ENCODE measurements around the gene ZBP1. TPM values are rescaled to one million over a fixed set of nuclear protein-coding genes. Genes with fewer than 3 reads are reported as not detected.

Gene ZBP1
- total RNA-seq, 2 donors from 2014 or later, result 0.14 to 8.9 TPM

DNA sequence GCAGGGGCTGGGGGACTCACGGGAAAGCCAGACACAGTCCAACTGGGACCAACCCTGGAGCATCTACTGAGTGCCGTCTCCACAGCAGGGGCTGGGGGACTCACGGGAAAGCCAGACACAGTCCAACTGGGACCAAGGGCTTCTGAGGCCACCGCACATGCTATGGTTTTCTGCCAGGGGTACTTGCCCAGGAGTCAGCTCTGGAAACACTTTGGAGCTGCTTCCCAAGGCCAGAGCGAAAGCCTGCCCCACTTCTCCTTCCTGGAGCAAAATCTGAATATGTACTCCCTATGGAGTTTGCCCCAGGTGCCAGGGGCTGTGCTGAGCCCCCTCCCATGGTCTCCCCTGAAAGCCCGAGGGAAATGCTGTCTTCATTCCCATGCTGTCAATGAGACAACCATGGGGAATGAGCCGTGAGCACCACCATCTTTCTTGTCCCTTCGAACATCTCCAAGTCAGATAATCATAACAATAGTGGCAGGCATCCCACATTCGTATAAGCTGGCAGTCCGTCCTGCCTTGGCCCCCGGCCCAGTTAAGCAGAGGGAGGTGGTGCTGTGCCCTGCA, 40.8 kb downstream of the ZBP1 start:
- WGBS, result 49% methylated on average over 11 of the region's 11 CpGs
- H3K27me3 ChIP-seq (replicated peaks; ENCODE audit: insufficient read depth), result peaks cover 9% of the 10 kb centered on the region

GRCh38 chr20:57578476-57579165, 41.6 kb downstream of the ZBP1 start:
- intact Hi-C loops (cut with DNase I), result no loop called here
- Histone ChIP-seq H3K4me3 (no peak overlapping the region), H3K36me3 (no peaks in the 10 kb centered on the region), H3K4me1 (replicated peaks) (no peaks in the 10 kb centered on the region), H3K27ac (no peak overlapping the region), H3K9me3 (no peaks in the 10 kb centered on the region), H3K27me3 (replicated peaks; ENCODE audit: insufficient read depth) (peaks cover 12% of the 10 kb centered on the region)
- no peak for DNase-seq (ENCODE audit: low spot score)
- 94% methylated on average over 8 of the region's 10 CpGs for WGBS
- TF ChIP-seq POLR2AphosphoS5 (IDR thresholded peaks at IDR 0.05) (no peak), POLR2A (IDR thresholded peaks at IDR 0.05) (no peak)
- TF ChIP-seq, protein P1, sequence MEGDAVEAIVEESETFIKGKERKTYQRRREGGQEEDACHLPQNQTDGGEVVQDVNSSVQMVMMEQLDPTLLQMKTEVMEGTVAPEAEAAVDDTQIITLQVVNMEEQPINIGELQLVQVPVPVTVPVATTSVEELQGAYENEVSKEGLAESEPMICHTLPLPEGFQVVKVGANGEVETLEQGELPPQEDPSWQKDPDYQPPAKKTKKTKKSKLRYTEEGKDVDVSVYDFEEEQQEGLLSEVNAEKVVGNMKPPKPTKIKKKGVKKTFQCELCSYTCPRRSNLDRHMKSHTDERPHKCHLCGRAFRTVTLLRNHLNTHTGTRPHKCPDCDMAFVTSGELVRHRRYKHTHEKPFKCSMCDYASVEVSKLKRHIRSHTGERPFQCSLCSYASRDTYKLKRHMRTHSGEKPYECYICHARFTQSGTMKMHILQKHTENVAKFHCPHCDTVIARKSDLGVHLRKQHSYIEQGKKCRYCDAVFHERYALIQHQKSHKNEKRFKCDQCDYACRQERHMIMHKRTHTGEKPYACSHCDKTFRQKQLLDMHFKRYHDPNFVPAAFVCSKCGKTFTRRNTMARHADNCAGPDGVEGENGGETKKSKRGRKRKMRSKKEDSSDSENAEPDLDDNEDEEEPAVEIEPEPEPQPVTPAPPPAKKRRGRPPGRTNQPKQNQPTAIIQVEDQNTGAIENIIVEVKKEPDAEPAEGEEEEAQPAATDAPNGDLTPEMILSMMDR (IDR thresholded peaks at IDR 0.05), result no peak

More for the DNA sequence above, 40.8 kb downstream of the ZBP1 start:
- no peak overlapping the region for H3K27ac ChIP-seq
- no peaks in the 10 kb centered on the region for H3K36me3 ChIP-seq
- TF ChIP-seq POLR2A (IDR thresholded peaks at IDR 0.05) (no peak), POLR2AphosphoS5 (IDR thresholded peaks at IDR 0.05) (no peak)
- TF ChIP-seq, protein P1 (IDR thresholded peaks at IDR 0.05), result no peak
- H3K4me3 ChIP-seq, result no peak overlapping the region
- intact Hi-C loops (cut with DNase I), result no loop called here
- DNase-seq (ENCODE audit: low spot score), result no peak
- H3K4me1 ChIP-seq (replicated peaks), result no peaks in the 10 kb centered on the region
- no peaks in the 10 kb centered on the region for H3K9me3 ChIP-seq

GRCh38 chr20:57577679-57578475, 42.3 kb downstream of the ZBP1 start:
- Histone ChIP-seq H3K36me3 (no peaks in the 10 kb centered on the region), H3K9me3 (no peaks in the 10 kb centered on the region), H3K4me1 (replicated peaks) (no peaks in the 10 kb centered on the region), H3K27me3 (replicated peaks; ENCODE audit: insufficient read depth) (peaks cover 12% of the 10 kb centered on the region), H3K4me3 (no peak overlapping the region), H3K27ac (no peak overlapping the region)
- TF ChIP-seq, protein P1 (IDR thresholded peaks at IDR 0.05), result no peak
- TF ChIP-seq POLR2AphosphoS5 (IDR thresholded peaks at IDR 0.05) (no peak), POLR2A (IDR thresholded peaks at IDR 0.05) (no peak)
- 94% methylated on average over 10 of the region's 10 CpGs for WGBS
- no peak for DNase-seq (ENCODE audit: low spot score)
- intact Hi-C loops (cut with DNase I), result no loop called here

DNA sequence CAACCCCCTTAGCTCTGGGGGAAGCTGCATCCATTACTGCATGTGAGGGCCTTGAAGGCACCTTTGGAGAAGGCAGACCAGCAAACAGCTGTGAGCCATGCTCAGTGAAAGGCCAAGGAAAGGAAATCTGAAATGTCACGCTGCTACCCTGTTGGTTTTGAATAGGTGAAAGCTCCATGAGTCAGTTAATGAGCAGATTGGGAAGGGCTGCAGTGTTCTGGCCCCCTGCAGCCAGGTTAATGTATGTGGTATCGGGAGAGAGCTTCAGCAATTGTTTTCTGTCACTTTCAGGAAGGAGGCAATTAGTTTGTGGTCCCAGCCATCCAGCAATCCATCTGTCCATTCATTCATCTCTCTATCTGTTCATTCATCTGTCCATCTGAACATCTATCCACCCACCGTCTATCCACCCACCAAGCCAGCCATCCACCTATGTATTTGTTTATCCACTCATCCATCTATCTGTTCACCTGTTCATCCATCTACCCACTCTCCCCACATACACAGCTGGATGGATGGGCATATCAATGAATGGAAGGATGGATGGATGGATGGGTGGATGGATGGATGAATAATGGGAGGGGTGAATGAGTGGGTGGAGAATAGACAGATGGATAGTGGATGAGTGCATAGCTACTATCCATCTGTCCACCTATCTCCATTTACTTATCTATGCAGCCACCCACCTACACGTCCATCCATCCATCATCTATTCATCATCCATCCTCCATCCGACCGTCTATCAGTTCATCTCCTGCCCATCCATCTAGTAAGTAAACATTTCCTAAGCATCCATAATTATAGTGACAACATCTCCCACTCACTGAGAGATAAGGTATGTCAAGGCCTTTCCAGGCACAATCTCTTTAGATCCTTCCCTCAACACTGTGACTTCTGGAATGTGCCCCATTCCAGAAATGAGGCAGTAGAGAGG, 43.3 kb downstream of the ZBP1 start:
- Histone ChIP-seq H3K9me3 (no peaks in the 10 kb centered on the region), H3K27ac (no peak overlapping the region), H3K4me1 (replicated peaks) (no peaks in the 10 kb centered on the region), H3K27me3 (replicated peaks; ENCODE audit: insufficient read depth) (peaks cover 9% of the 10 kb centered on the region), H3K36me3 (no peaks in the 10 kb centered on the region), H3K4me3 (no peak overlapping the region)
- no peak for DNase-seq (ENCODE audit: low spot score)
- no peak for TF ChIP-seq POLR2AphosphoS5 (IDR thresholded peaks at IDR 0.05)
- no peak for TF ChIP-seq POLR2A (IDR thresholded peaks at IDR 0.05)
- TF ChIP-seq, protein P1 (IDR thresholded peaks at IDR 0.05), result no peak
- intact Hi-C loops (cut with DNase I), result no loop called here
- WGBS, result 84% methylated on average over 6 of the region's 6 CpGs
